Trophoblast cell (in vitro differentiated cells and primary cell): ENCODE data around the gene TARBP1.
"Not testable (repeated sequence)": the region's sequence is repeated elsewhere in the genome, so short reads cannot be mapped to it uniquely, and the experiment has no call there.

Experiments
- DNase-seq, 2 donors: peaks; one replicate each; pipeline ENCODE4 v3.0.0-alpha.2; 2016
- H2AFZ ChIP-seq: 2 replicates; pipeline ENCODE4 v1.6.1; 2013; ENCODE audit warnings: low read length, moderate library complexity, mild to moderate bottlenecking; ENCODE audit not compliant: insufficient read depth, poor library complexity
- H2AK5ac ChIP-seq: 2 replicates; pipeline ENCODE4 v1.6.1; 2013; ENCODE audit warnings: mild to moderate bottlenecking, low read length
- H2BK120ac ChIP-seq: 2 replicates; pipeline ENCODE4 v1.6.1; 2013; ENCODE audit warnings: low read length, mild to moderate bottlenecking, moderate library complexity; ENCODE audit not compliant: insufficient read depth, poor library complexity
- H2BK12ac ChIP-seq: 2 replicates; pipeline ENCODE4 v1.6.1; 2013; ENCODE audit warnings: mild to moderate bottlenecking, low read length, moderate library complexity
- H2BK5ac ChIP-seq: 2 replicates; pipeline ENCODE4 v1.6.1; 2013; ENCODE audit warnings: low read length, low read depth, moderate library complexity, mild to moderate bottlenecking; ENCODE audit not compliant: poor library complexity
- H3K14ac ChIP-seq: 2 replicates; pipeline ENCODE4 v1.6.1; 2013; ENCODE audit warnings: mild to moderate bottlenecking, low read length
- H3K18ac ChIP-seq: 2 replicates; pipeline ENCODE4 v1.6.1; 2013; ENCODE audit warnings: mild to moderate bottlenecking, low read length
- H3K23ac ChIP-seq: 2 replicates; pipeline ENCODE4 v1.6.1; 2013; ENCODE audit warnings: low read length
- H3K27ac ChIP-seq: 2 replicates; pipeline ENCODE4 v1.5.1; 2013; ENCODE audit warnings: low read depth, mild to moderate bottlenecking, inconsistent platforms, low read length, moderate library complexity
- H3K27me3 ChIP-seq: 2 replicates; pipeline ENCODE4 v1.6.1; 2013; ENCODE audit warnings: inconsistent platforms, mild to moderate bottlenecking, low read length, moderate library complexity; ENCODE audit not compliant: insufficient read depth
- H3K36me3 ChIP-seq, 2 experiments: 1 replicate in 1 of 2; 2 replicates in 1 of 2; pipeline ENCODE4 v1.6.1; 2013; ENCODE audit warnings: low read length in 2 of 2, mild to moderate bottlenecking in 2 of 2, moderate library complexity in 1 of 2; ENCODE audit not compliant: insufficient read depth in 2 of 2, control insufficient read depth in 1 of 2
- H3K4ac ChIP-seq: 2 replicates; pipeline ENCODE4 v1.6.1; 2013; ENCODE audit warnings: low read depth, mild to moderate bottlenecking, low read length, moderate library complexity
- H3K4me1 ChIP-seq, 2 experiments: 1 replicate in 1 of 2; 2 replicates in 1 of 2; pipeline ENCODE4 v1.6.1; 2013; ENCODE audit warnings: low read length in 2 of 2, mild to moderate bottlenecking in 2 of 2, moderate library complexity in 1 of 2; ENCODE audit not compliant: insufficient read depth in 2 of 2, control insufficient read depth in 1 of 2
- H3K4me2 ChIP-seq: 2 replicates; pipeline ENCODE4 v1.6.1; 2013; ENCODE audit warnings: inconsistent platforms, mild to moderate bottlenecking, low read length, moderate library complexity
- H3K4me3 ChIP-seq: 2 replicates; pipeline ENCODE4 v1.5.1; 2013; ENCODE audit warnings: mild to moderate bottlenecking, low read depth, low read length, inconsistent platforms
- H3K79me1 ChIP-seq: one replicate; pipeline ENCODE4 v1.6.1; 2013; ENCODE audit warnings: low read length
- H3K79me2 ChIP-seq: 2 replicates; pipeline ENCODE4 v1.6.1; 2013; ENCODE audit warnings: low read length, mild to moderate bottlenecking; ENCODE audit not compliant: control insufficient read depth, insufficient read depth, poor library complexity
- H3K9ac ChIP-seq: 2 replicates; pipeline ENCODE4 v1.6.1; 2013; ENCODE audit warnings: mild to moderate bottlenecking, low read length
- H3K9me3 ChIP-seq: 2 replicates; pipeline ENCODE4 v1.6.1; 2013; ENCODE audit warnings: low read depth, mild to moderate bottlenecking, control low read depth, inconsistent platforms, low read length; ENCODE audit not compliant: insufficient read depth
- H4K12ac ChIP-seq: 2 replicates; pipeline ENCODE4 v1.6.1; 2013; ENCODE audit warnings: low read depth, mild to moderate bottlenecking, low read length, moderate library complexity
- H4K8ac ChIP-seq: 2 replicates; pipeline ENCODE4 v1.6.1; 2013; ENCODE audit warnings: low read depth, mild to moderate bottlenecking, low read length, moderate library complexity
- H4K91ac ChIP-seq: one replicate; pipeline ENCODE4 v1.6.1; 2013; ENCODE audit warnings: low read depth, mild to moderate bottlenecking, low read length, moderate library complexity
- WGBS: extraction: QIAGEN DNeasy Blood & Tissue Kit; methylation state at CpG from one replicate; pipeline ENCODE4 v1.1.7; 2013; ENCODE audit warnings: missing lambda C conversion rate; ENCODE audit not compliant: insufficient read length, insufficient coverage; ENCODE audit errors: extremely low coverage; 5-methylcytosine and 5-hydroxymethylcytosine counted together

The TARBP1 gene

DNA sequence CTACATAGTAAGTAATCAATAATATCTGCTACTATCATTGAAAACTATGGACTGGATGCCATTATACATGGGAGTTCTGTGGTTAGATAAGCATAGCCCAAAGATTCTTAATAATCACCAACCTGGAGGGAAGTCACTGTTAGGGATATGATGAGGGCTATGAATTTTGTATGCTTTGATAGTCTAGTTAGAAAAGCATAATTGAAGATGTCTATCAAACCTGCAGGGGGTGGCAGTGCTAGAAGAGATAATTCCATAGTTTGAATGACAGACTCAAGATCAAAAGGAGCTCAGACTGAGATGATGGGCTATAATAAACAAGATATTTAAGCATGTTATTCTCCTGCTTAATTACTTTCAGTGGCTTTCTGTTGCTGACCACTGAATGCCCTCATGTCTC is 121.1 kb downstream of the TARBP1 start:
- Histone ChIP-seq H2AFZ (no peak overlapping the region), H3K79me1 (no peaks in the 10 kb centered on the region), H3K79me2 (no peaks in the 10 kb centered on the region), H3K9me3 (no peaks in the 10 kb centered on the region), H4K8ac (no peak overlapping the region), H3K4me1 (no peaks in the 10 kb centered on the region), H3K36me3 (no peaks in the 10 kb centered on the region), H3K18ac (no peak overlapping the region), H3K9ac (no peak overlapping the region), H3K23ac (no peak overlapping the region), H3K27me3 (no peaks in the 10 kb centered on the region), H3K27ac (no peak overlapping the region), H2AK5ac (no peak overlapping the region), H4K91ac (no peak overlapping the region), H3K14ac (no peak overlapping the region), H4K12ac (no peak overlapping the region), H2BK5ac (no peak overlapping the region), H3K4me2 (no peak overlapping the region), H2BK12ac (no peak overlapping the region), H2BK120ac (no peak overlapping the region), H3K4me3 (no peak overlapping the region), H3K4ac (no peak overlapping the region)
- DNase-seq, result no peak

GRCh38 chr1:234356615-234357269 is 122.2 kb downstream of the TARBP1 start:
- not testable (repeated sequence) for H3K18ac ChIP-seq, H2BK120ac ChIP-seq, H4K12ac ChIP-seq, H3K27ac ChIP-seq, H3K27me3 ChIP-seq, H2AFZ ChIP-seq, H3K9ac ChIP-seq, H3K9me3 ChIP-seq, H2BK12ac ChIP-seq, H3K36me3 ChIP-seq, H3K14ac ChIP-seq, H3K4me3 ChIP-seq, H3K79me1 ChIP-seq, H2AK5ac ChIP-seq, H3K4ac ChIP-seq, H4K91ac ChIP-seq, H3K4me2 ChIP-seq, H4K8ac ChIP-seq, H3K23ac ChIP-seq, H2BK5ac ChIP-seq, H3K4me1 ChIP-seq, H3K79me2 ChIP-seq
- WGBS, result no CpG with 5 or more reads among the region's 35 CpGs
- peak; percentile 57 to 65 for DNase-seq

- Histone ChIP-seq H3K27ac (no peak overlapping the region), H4K91ac (no peak overlapping the region), H3K9ac (no peak overlapping the region), H3K23ac (no peak overlapping the region), H3K18ac (no peak overlapping the region), H2BK5ac (no peak overlapping the region), H3K4me3 (no peak overlapping the region), H4K8ac (no peak overlapping the region), H2AFZ (no peak overlapping the region), H3K4ac (no peak overlapping the region), H3K79me1 (no peaks in the 10 kb centered on the region), H4K12ac (no peak overlapping the region), H3K4me2 (no peak overlapping the region), H2BK12ac (no peak overlapping the region), H3K79me2 (no peaks in the 10 kb centered on the region), H3K27me3 (no peaks in the 10 kb centered on the region), H2AK5ac (no peak overlapping the region), H3K4me1 (no peaks in the 10 kb centered on the region), H3K14ac (no peak overlapping the region), H3K36me3 (no peaks in the 10 kb centered on the region), H2BK120ac (no peak overlapping the region), H3K9me3 (no peaks in the 10 kb centered on the region)
- DNase-seq, result no peak
- WGBS, result no CpG with 5 or more reads among the region's 3 CpGs
Measured at GRCh38 chr1:234355782-234356510, 123.0 kb downstream of the TARBP1 start.

DNA sequence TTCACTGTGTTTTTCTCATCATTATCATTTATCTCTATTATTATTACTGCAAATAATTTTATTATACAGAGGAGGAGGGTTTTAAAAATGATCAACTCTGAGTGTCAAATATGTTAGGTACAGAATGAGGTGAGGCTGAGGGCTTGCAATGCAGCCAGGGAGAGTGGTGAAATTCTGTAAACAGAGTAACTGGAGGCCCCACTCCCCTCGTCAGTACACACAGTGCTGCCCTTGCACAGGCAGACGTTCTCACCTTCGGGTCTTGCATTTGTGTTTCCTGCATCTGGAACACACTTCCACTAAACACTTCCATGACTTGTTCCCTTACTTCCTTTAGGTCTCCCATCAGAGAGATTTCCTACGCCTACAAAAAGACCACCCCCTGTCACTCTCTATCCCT is 130.0 kb downstream of the TARBP1 start:
- H3K36me3 ChIP-seq, result no peaks in the 10 kb centered on the region
- no peaks in the 10 kb centered on the region for H3K27me3 ChIP-seq
- H3K4me3 ChIP-seq, result no peak overlapping the region
- no peak overlapping the region for H3K27ac ChIP-seq
- no peak overlapping the region for H3K4me2 ChIP-seq
- H2BK120ac ChIP-seq, result no peak overlapping the region
- no peak overlapping the region for H3K14ac ChIP-seq
- H3K79me1 ChIP-seq, result no peaks in the 10 kb centered on the region
- no peak overlapping the region for H3K18ac ChIP-seq
- no peak overlapping the region for H2BK12ac ChIP-seq
- H3K4ac ChIP-seq, result no peak overlapping the region
- no peak overlapping the region for H3K23ac ChIP-seq
- no peaks in the 10 kb centered on the region for H3K4me1 ChIP-seq
- no peak overlapping the region for H3K9ac ChIP-seq
- H2AFZ ChIP-seq, result no peak overlapping the region
- H2BK5ac ChIP-seq, result no peak overlapping the region
- H3K9me3 ChIP-seq, result peaks cover 2% of the 10 kb centered on the region
- no peak overlapping the region for H2AK5ac ChIP-seq
- no peak overlapping the region for H4K8ac ChIP-seq
- H3K79me2 ChIP-seq, result no peaks in the 10 kb centered on the region
- no peak overlapping the region for H4K91ac ChIP-seq
- no peak for DNase-seq
- no CpG with 5 or more reads among the region's 4 CpGs for WGBS
- no peak overlapping the region for H4K12ac ChIP-seq
